Measurements from ENCODE around the gene CFHR3.
"Not testable (repeated sequence)": the region's sequence is repeated elsewhere in the genome, so short reads cannot be mapped to it uniquely, and the experiment has no call there.

CFHR3 gene

GRCh38 chr1:196774603-196775002 lies at the start of gene CFHR3:
TSS of gene CFHR3 (plus strand) at chr1:196774840. CDS start at chr1:196774887, 47 bp downstream.
- DNase-seq = no peak

GRCh38 chr1:196732526-196732925 lies 42.1 kb upstream of the CFHR3 start:
- no peak for DNase-seq

GRCh38 chr1:196733091-196733970 lies 41.3 kb upstream of the CFHR3 start:
- DNase-seq = no peak

- DNase-seq = no peak
Observed at GRCh38 chr1:196734006-196734405, 40.6 kb upstream of the CFHR3 start.

- DNase-seq = no peak
Observed at GRCh38 chr1:196734460-196734859, 40.2 kb upstream of the CFHR3 start.

- no peak for DNase-seq
Observed at GRCh38 chr1:196738730-196739129, 35.9 kb upstream of the CFHR3 start.

GRCh38 chr1:196743244-196743643 lies 31.4 kb upstream of the CFHR3 start:
- not testable (repeated sequence) for DNase-seq

- not testable (repeated sequence) for DNase-seq
Observed at GRCh38 chr1:196765019-196765740, 9.5 kb upstream of the CFHR3 start.

- not testable (repeated sequence) for DNase-seq
Observed at GRCh38 chr1:196769823-196770222, 4.8 kb upstream of the CFHR3 start.

GRCh38 chr1:196773713-196774112 lies 927 bp upstream of the CFHR3 start:
- no peak for DNase-seq

- no peak for DNase-seq
Observed at GRCh38 chr1:196774175-196774574, 465 bp upstream of the CFHR3 start.

GRCh38 chr1:196777603-196778002 lies 3.0 kb downstream of the CFHR3 start:
- no peak for DNase-seq

- DNase-seq = no peak
Observed at GRCh38 chr1:196779093-196779492, 4.5 kb downstream of the CFHR3 start.

- DNase-seq = not testable (repeated sequence)
Observed at GRCh38 chr1:196791252-196791651, 16.6 kb downstream of the CFHR3 start.

- not testable (repeated sequence) for DNase-seq
Observed at GRCh38 chr1:196794103-196794502, 19.5 kb downstream of the CFHR3 start.

GRCh38 chr1:196797891-196798290 lies 23.3 kb downstream of the CFHR3 start:
- no peak for DNase-seq

- not testable (repeated sequence) for DNase-seq
Observed at GRCh38 chr1:196801920-196802319, 27.3 kb downstream of the CFHR3 start.

- no peak for DNase-seq
Observed at GRCh38 chr1:196808529-196809235, 34.0 kb downstream of the CFHR3 start.

- not testable (repeated sequence) for DNase-seq
Observed at GRCh38 chr1:196817442-196817841, 42.8 kb downstream of the CFHR3 start.

- not testable (repeated sequence) for DNase-seq
Observed at GRCh38 chr1:196819531-196819930, 44.9 kb downstream of the CFHR3 start, which contains the start of gene CFHR1. TSS of gene CFHR1 (plus strand) at chr1:196819731. CDS start at chr1:196819845, 114 bp downstream.

GRCh38 chr1:196827860-196828259 lies 53.2 kb downstream of the CFHR3 start:
- not testable (repeated sequence) for DNase-seq
